GM21528 (cell line): ENCODE measurements around the gene ZNF385A.

Experiments used
- ATAC-seq: cut with Tn5 transposase; IDR thresholded peaks from one replicate; pipeline ENCODE4 v1.9.1; 2021; ENCODE audit warnings: mild to moderate bottlenecking, moderate library complexity; ENCODE audit not compliant: unreplicated experiment, low FRiP score

Gene ZNF385A

GRCh38 chr12:54377007-54377406, 7.5 kb downstream of the ZNF385A start:
- no peak for ATAC-seq

- ATAC-seq: no peak
Observed at GRCh38 chr12:54376596-54376995, 7.9 kb downstream of the ZNF385A start.

DNA sequence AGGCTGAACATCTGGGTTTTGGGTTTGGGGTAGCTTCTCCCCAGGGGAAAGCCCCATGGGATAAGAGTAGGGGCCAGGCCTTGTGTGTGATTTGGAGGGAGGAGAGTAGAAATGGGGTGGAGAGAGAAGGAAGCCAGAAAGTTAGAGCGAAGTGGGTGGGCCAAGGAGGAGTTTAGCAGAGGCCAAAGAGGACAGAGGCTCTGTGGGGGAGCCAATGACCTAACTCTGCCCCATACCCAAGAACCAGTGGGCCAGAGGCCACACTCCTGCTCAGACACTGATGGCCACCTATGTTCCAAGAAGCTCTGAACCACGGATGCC, 9.3 kb downstream of the ZNF385A start:
- no peak for ATAC-seq

GRCh38 chr12:54374562-54375258, 9.8 kb downstream of the ZNF385A start:
- ATAC-seq: no peak

DNA sequence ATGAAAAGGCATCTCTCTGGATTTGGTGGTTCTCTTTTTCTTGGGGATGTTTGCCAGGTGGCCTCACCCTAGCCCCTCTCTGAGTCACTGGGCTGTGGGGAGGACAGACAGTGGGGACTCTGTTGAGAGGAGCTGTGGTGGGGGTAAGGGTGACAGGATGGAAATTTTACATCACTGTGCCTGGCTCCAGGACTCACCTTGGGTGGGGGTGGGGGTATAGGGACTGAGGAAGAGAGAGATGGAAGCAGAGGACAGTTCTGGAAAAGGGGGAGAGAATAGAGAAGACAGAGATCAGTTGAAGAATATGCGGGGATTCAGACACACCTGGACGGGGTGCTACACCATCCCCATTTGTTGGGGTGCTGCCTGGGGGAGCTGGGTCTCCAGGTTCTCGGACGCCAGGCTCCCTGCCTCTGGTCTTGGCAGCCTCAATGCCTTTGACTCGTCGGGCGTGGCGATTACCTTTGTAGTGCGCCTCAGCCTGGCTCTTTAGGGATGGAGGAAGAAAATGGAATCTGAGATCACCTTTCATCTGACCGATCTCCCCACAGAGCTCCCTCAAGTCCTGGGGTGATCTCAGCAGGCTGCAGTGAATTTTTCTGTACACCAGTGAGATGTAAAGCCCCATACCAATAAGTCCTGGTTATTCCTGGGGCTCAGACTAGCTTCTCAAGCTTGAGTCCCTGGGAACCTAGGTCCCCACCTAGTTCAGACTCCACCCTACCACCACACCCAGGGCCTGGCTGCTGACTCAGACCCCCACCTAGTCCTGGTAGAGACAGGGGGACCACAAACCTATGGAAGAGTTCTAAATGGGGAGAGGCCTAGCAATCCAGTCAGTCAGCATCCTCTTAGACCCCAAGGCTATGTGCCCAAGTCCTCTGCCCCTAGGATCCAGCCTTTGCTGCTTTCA, 10.6 kb downstream of the ZNF385A start:
- ATAC-seq: no peak

- no peak for ATAC-seq
Observed at GRCh38 chr12:54372113-54372806, 12.3 kb downstream of the ZNF385A start.

DNA sequence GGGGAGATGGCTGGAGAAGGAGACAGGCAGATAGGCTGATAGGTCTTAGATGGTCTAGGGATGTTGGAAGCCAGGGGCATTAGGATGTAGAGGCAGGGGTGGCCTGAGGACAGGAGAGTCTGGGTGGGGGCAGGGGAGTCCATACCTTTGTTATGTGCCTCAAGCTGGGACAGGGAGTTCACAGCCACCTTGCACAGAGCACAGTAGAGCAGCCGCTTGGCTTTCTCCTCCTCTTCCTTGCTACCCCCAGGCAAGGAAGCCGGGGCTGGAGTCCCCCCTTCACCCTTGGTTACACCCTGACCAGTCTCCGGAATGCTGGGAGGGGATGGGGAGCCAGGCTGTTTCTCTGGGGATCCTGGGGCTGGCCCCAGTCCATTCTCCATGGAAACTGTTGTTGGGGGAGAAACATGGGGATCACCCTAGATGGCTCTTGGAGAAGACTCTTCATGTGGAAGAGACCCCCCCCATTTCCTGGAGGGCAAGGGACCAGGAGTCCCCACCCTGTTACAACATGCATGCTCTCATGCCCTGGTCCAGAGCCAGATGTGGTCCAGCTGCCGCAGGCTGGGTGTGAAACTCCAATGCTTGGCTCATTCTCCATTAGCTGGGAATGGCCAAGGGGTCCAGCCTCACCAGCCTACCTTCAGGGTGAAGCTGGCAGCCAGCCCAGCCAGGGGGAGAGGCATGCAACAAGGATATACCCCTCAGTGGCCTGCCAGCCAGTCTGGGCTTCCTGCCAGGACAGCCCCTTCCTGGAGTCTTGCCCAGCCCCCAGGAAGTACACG, 13.0 kb downstream of the ZNF385A start:
- no peak for ATAC-seq

DNA sequence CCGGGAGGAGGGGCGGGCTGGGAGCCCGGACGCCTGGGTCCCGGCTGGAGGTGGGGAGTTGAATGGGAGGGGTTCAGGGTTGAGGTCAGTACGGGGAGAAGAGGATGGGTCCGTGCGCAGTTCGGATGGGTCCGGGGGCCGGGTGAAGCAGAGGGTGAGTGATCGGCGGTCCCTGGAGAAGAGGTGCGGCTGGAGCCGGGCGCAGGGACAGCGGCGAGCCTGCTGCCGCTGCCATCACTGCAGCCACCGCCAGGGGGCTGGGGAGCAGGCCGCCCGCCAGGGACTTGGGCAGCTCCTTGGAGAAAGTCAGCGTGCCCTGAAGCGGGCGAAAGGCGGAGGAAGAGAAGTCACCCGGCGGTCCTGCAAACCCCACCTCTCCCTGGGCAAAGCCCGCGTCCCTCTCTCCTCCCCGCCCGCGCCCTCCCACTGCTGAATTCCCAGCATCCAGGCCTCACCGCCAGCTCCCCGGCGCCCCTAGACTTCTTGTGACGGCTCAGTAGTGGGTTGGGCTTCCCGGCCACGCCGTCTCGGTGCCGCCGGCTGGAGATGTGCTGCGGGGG, 14.3 kb downstream of the ZNF385A start:
- ATAC-seq: no peak

GRCh38 chr12:54369597-54370131, 14.9 kb downstream of the ZNF385A start:
- no peak for ATAC-seq

DNA sequence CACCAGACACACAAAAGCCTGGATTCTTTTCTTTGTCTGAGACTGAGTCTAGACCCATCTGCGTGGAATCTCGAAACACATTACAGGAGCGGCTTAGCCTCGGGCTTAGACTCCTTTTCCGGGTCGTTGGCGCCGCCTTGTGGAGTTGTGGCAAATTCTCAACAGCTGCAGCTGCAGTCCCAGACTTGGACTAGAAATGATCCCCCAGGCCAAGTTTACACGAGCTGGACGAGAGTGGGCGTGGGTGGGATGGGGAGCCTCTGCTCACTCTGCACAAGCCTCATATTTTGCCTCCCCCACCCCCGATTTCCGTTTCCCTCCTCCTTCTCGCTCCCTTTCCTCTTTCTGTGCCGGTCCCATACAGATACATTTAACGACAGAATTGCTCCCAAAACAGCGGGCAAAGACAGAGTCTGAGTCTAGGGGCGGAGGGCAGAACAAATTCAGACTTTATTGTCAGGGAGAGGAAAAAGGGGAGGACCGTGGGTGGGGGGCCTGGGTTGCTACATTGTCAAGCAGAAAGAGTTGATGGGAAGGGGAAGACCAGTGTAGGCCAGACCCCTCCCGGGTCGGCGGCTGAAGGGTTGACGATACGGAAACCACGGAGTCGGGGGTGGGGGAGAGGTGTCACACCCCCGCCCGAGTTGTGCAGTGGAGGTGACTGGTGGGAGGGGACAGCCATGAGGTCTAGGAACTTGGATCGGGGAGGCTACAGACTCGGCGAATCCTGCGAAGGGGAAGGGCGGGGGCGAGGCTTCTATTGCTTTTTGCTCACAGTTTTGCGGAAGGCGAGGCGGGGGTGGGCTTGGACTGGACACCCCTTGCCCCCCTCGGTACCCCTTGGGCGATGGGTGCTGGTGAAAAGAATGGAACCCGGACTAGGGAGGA, 15.6 kb downstream of the ZNF385A start:
- peak; percentile 65 for ATAC-seq

- ATAC-seq: no peak
Observed at GRCh38 chr12:54368025-54368708, 16.4 kb downstream of the ZNF385A start.

GRCh38 chr12:54364413-54364812, 20.1 kb downstream of the ZNF385A start, which contains the start of gene GPR84:
Gene GPR84 (minus strand): TSS chr12:54364486. CDS start chr12:54363851, 635 bp downstream.
- no peak for ATAC-seq

- ATAC-seq: no peak
Observed at GRCh38 chr12:54363618-54364017, 20.9 kb downstream of the ZNF385A start.

- ATAC-seq: no peak
Observed at GRCh38 chr12:54363047-54363446, 21.5 kb downstream of the ZNF385A start.

DNA sequence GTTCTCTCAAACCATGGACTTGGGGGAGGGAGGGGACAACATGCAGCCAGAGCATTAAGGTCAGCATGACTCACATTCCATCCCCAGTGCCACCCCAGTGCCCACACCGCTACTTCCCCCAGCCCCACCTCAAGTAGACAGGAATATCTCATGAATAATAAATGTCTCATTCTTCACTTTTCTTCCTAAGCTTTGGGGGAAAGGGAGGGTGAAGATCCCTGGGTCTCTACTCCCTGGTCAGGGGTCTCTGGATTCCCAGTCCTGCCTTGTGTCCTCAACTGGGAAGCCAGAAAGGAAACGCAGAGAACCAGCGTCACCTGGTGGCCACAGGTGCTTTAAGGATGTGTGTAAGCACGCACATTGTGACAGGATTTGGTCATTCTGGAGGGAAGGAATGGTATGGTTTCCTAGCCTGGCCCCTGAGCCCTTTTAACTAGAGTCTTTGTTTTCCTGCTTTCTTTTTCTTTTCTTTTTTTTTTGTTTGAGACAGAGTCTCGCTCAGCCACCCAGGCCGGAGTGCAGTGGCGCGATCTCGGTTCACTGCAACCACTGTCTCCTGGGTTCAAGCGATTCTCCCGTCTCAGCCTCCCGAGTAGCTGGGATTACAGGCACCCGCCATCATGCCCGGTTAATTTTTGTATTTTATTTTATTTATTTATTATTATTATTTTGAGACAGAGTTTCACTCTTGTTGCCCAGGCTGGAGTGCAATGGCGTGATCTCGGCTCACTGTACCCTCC, 23.6 kb downstream of the ZNF385A start:
- ATAC-seq: no peak

DNA sequence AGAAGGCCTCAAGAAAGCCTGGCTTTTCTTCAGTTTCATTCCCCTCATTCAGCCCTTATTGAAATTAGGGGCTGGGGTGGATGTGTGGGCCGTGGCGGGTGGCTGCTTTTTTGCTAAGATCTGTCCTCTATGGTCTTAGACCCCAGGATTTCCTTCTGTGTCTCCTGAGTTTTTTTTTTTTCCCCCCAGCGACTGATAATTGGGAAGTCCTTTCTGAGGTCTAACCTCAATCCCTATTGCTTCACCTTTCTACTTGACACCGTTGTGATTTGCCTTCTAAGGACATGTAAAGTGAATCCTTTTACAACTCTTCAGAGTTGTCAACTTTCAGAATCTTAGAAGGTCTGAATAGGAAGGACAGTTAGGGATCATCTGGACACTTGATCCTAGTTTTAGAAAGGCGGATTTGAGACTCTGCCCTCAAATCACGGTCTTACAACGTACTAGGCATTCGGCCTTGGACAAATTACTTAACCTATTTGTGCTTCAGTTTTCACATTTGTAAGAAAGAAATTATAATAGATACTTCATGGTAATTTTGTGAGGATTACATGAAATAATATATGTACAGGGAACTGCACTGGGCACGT, 24.7 kb downstream of the ZNF385A start:
- no peak for ATAC-seq
